Measurements from ENCODE around the gene KDM4B.
"Not testable (repeated sequence)": the region's sequence is repeated elsewhere in the genome, so short reads cannot be mapped to it uniquely, and the experiment has no call there.

The KDM4B gene

GRCh38 chr19:5024282-5024681 is 55.4 kb downstream of the KDM4B start:
- POLR2A ChIA-PET = interaction anchor here (1.2 to 2.0 kb wide), 2 partner anchors 56 to 112 kb away, joined by 5 read pairs; partner anchors contain the start of gene KDM4B
- TF ChIP-seq CTCF (IDR thresholded peaks at IDR 0.05; ENCODE audit: insufficient read depth, low read length, missing control alignments) = no peak
- CTCF ChIA-PET = interaction anchor here (0.7 to 10.6 kb wide), 9 partner anchors 8 to 233 kb away, joined by 3 to 246 read pairs (median 31); partner anchors contain the start of gene FEM1A
- DNase-seq (ENCODE audit: low read depth, low spot score) = no peak
- H3K4me3 ChIP-seq (ENCODE audit: low read depth, low read length) = no peak overlapping the region

GRCh38 chr19:5025027-5025426 is 56.1 kb downstream of the KDM4B start:
- no peak for DNase-seq (ENCODE audit: low read depth, low spot score)
- ChIA-PET POLR2A (interaction anchor here (1.2 to 2.0 kb wide), 2 partner anchors 56 to 113 kb away, joined by 5 read pairs; partner anchors contain the start of gene KDM4B), CTCF (interaction anchor here (0.7 to 15.1 kb wide), 11 partner anchors 11 to 233 kb away, joined by 3 to 246 read pairs (median 10); partner anchors contain the start of gene FEM1A)
- no peak for TF ChIP-seq CTCF (IDR thresholded peaks at IDR 0.05; ENCODE audit: insufficient read depth, low read length, missing control alignments)
- H3K4me3 ChIP-seq (ENCODE audit: low read depth, low read length) = no peak overlapping the region

GRCh38 chr19:5026706-5027273 is 57.9 kb downstream of the KDM4B start:
- POLR2A ChIA-PET = interaction anchor here (1.4 kb wide), 1 partner anchor 58 kb away, joined by 4 read pairs; the partner anchor contains the start of gene KDM4B
- TF ChIP-seq CTCF (IDR thresholded peaks at IDR 0.05; ENCODE audit: insufficient read depth, low read length, missing control alignments) = peak; percentile 12
- H3K4me3 ChIP-seq (ENCODE audit: low read depth, low read length) = no peak overlapping the region
- CTCF ChIA-PET = interaction anchor here (0.6 to 15.1 kb wide), 15 partner anchors 10 to 220 kb away, joined by 3 to 246 read pairs (median 10); partner anchors contain the start of gene PLIN3
- DNase-seq (ENCODE audit: low read depth, low spot score) = no peak

GRCh38 chr19:5028229-5028886 is 59.4 kb downstream of the KDM4B start:
- ChIA-PET POLR2A (no interaction called here), CTCF (interaction anchor here (0.7 to 15.1 kb wide), 14 partner anchors 9 to 221 kb away, joined by 3 to 246 read pairs (median 56); partner anchors contain the start of gene KDM4B)
- no peak for DNase-seq (ENCODE audit: low read depth, low spot score)
- no peak for TF ChIP-seq CTCF (IDR thresholded peaks at IDR 0.05; ENCODE audit: insufficient read depth, low read length, missing control alignments)
- no peak overlapping the region for H3K4me3 ChIP-seq (ENCODE audit: low read depth, low read length)

- ChIA-PET POLR2A (interaction anchor here (3.1 kb wide), 1 partner anchor 60 kb away, joined by 14 read pairs; the partner anchor contains the start of gene KDM4B), CTCF (interaction anchor here (1.0 to 15.1 kb wide), 21 partner anchors 8 to 222 kb away, joined by 3 to 246 read pairs (median 14); partner anchors contain the start of genes KDM4B and PLIN3)
- H3K4me3 ChIP-seq (ENCODE audit: low read depth, low read length); DNase-seq (ENCODE audit: low read depth, low spot score): not testable (repeated sequence)
- TF ChIP-seq CTCF (IDR thresholded peaks at IDR 0.05; ENCODE audit: insufficient read depth, low read length, missing control alignments) = peak; percentile 56
Observed at GRCh38 chr19:5029596-5029995, 60.7 kb downstream of the KDM4B start.

Measured in AG04449 (cell line).